Adrenal gland (tissue), 12 donors: ENCODE data around the gene CCR9. TPM values are rescaled to one million over a fixed set of nuclear protein-coding genes. Genes with fewer than 3 reads are reported as not detected.

Experiments
- DNase-seq, 7 donors: peaks; one replicate each; pipeline ENCODE4 v3.0.0-alpha.2; 2019 to 2020
- H3K27ac ChIP-seq, 5 donors: fragments of 200-600 bp; sonication (generic) in 4 of 5; 1 replicate in 3 of 5; 2 replicates in 2 of 5; pipeline versions ENCODE4 v1.5.1 to v1.8.0; 2016 to 2020; ENCODE audit warnings: mild to moderate bottlenecking in 1 of 5
- H3K27me3 ChIP-seq: fragments of 200-600 bp; 2 replicates; pipeline ENCODE4 v1.8.0; 2021
- H3K36me3 ChIP-seq, 2 donors: fragments of 200-600 bp; replicated peaks in 1 of 2; 1 replicate in 1 of 2; 2 replicates in 1 of 2; pipeline versions ENCODE4 v1.5.1 to v1.8.0; 2018 to 2022
- H3K4me1 ChIP-seq, 2 donors: fragments of 200-600 bp; replicated peaks in 1 of 2; 1 replicate in 1 of 2; 2 replicates in 1 of 2; pipeline versions ENCODE4 v1.5.1 to v1.8.0; 2018 to 2021
- H3K4me3 ChIP-seq, 4 donors: fragments of 200-600 bp; sonication (generic) in 3 of 4; one replicate each; pipeline ENCODE4 v1.5.1; 2016 to 2018
- H3K9me3 ChIP-seq, 3 donors: fragments of 200-600 bp; sonication (generic) in 1 of 3; replicated peaks in 1 of 3; 1 replicate in 2 of 3; 2 replicates in 1 of 3; pipeline versions ENCODE4 v1.5.1 to v1.8.0; 2016 to 2021
- CTCF ChIP-seq, 6 experiments: fragments of 450-650 bp in 4 of 6; fragments of 200-600 bp in 2 of 6; sonication (generic) in 1 of 6; IDR thresholded peaks; 1 replicate in 5 of 6; 2 replicates in 1 of 6; pipeline versions ENCODE4 v1.5.1 to v1.8.0; 2016 to 2021; ENCODE audit warnings: antibody characterized with exemption in 6 of 6, mild to moderate bottlenecking in 2 of 6, moderate library complexity in 1 of 6
- POLR2A ChIP-seq, 2 donors: fragments of 450-650 bp; IDR thresholded peaks; one replicate each; pipeline ENCODE4 v1.6.1; 2017; ENCODE audit warnings: antibody characterized with exemption in 2 of 2, mild to moderate bottlenecking in 2 of 2, moderate library complexity in 1 of 2
- WGBS, 4 donors: extraction: QIAGEN DNeasy Blood & Tissue Kit in 2 of 4; methylation state at CpG; one replicate each; pipeline versions ENCODE4 v1.1.5 to v1.1.7; 2013 to 2017; 5-methylcytosine and 5-hydroxymethylcytosine counted together
- intact Hi-C, 2 donors: fragments of 100-400 bp; cut with DNase I; formaldehyde crosslinking; loops; one replicate each; pipeline versions ENCODE4 v1.14.1 to v1.15.0; 2022 to 2023
- polyA plus RNA-seq, 3 donors: library from polyadenylated mRNA; stranded (reverse); fragments of 200-250 nt in 2 of 3; fragments of 350-450 nt in 1 of 3; fragmentation: Illumina TruSeq in 1 of 3; extraction: RNeasy Lipid Tissue Mini Kit (QIAGEN cat#74804) in 1 of 3; gene quantifications; one replicate each; pipeline ENCODE4 v1.2.3, GENCODE V29; 2013 to 2014
- total RNA-seq, 9 donors: library from RNA; depleted of rRNA in 4 of 9; stranded (reverse); fragments of >200 nt in 4 of 9; fragments of 120-200 nt in 1 of 9; fragmentation: NEBNext Ultra II Directional in 1 of 9; extraction: Animal tissue kit (Norgen Biotek cat#: 25700) in 1 of 9; gene quantifications; one replicate each; pipeline versions ENCODE4 v1.1.0 to v1.2.4, GENCODE V29; 2013 to 2023
- donor health status: healthy with polysubstance abuse.
- donor health status: Bipolar disorder and iron deficiency.
- donor health status: DM: yes; HTN: yes; CAD: no.
- donor health status: DM: no; HTN: no; CAD: no.
- donor health status: DM: no; HTN: no; CAD: no.
- donor health status: DM: yes; HTN: yes; CAD: no.

The CCR9 gene
- total and polyA plus RNA-seq, 12 donors, result 0.57 TPM; not detected in 11

GRCh38 chr3:45895686-45896468 is 9.5 kb downstream of the CCR9 start:
- intact Hi-C loops, result no loop called here
- no peaks in the 10 kb centered on the region for H3K36me3 ChIP-seq
- no peaks in the 10 kb centered on the region for H3K27me3 ChIP-seq
- H3K4me1 ChIP-seq, result no peaks in the 10 kb centered on the region
- DNase-seq, result no peak
- no peak for TF ChIP-seq POLR2A (IDR thresholded peaks at IDR 0.05)
- TF ChIP-seq CTCF (IDR thresholded peaks at IDR 0.05), result no peak
- H3K27ac ChIP-seq, result no peak overlapping the region
- 80 to 91% (median 87%) methylated on average over 5 of the region's 5 CpGs for WGBS, 4 donors
- no peaks in the 10 kb centered on the region for H3K9me3 ChIP-seq
- H3K4me3 ChIP-seq, result no peak overlapping the region

GRCh38 chr3:45896956-45897355 is 10.6 kb downstream of the CCR9 start:
- no peaks in the 10 kb centered on the region for H3K27me3 ChIP-seq
- no peak for TF ChIP-seq CTCF (IDR thresholded peaks at IDR 0.05)
- TF ChIP-seq POLR2A (IDR thresholded peaks at IDR 0.05), result no peak
- no peak overlapping the region for H3K27ac ChIP-seq
- no peaks in the 10 kb centered on the region for H3K36me3 ChIP-seq
- no peaks in the 10 kb centered on the region for H3K4me1 ChIP-seq
- 52 to 78% (median 70%) methylated on average over 1 to 3 of the region's 3 CpGs for WGBS, 4 donors
- no peak for DNase-seq
- no peaks in the 10 kb centered on the region for H3K9me3 ChIP-seq
- no peak overlapping the region for H3K4me3 ChIP-seq
- intact Hi-C loops, result no loop called here

GRCh38 chr3:45904931-45905330 is 18.6 kb downstream of the CCR9 start:
- Histone ChIP-seq H3K27ac (no peak overlapping the region), H3K27me3 (no peaks in the 10 kb centered on the region), H3K4me1 (no peaks in the 10 kb centered on the region), H3K9me3 (no peaks in the 10 kb centered on the region), H3K36me3 (no peaks in the 10 kb centered on the region), H3K4me3 (no peak overlapping the region)
- WGBS, 4 donors, result 82 to 90% (median 84%) methylated on average over 3 of the region's 3 CpGs
- no peak for DNase-seq
- TF ChIP-seq POLR2A (IDR thresholded peaks at IDR 0.05) (no peak), CTCF (IDR thresholded peaks at IDR 0.05) (no peak)
- intact Hi-C loops, result no loop called here

GRCh38 chr3:45905755-45906154 is 19.4 kb downstream of the CCR9 start:
- no peaks in the 10 kb centered on the region for H3K4me1 ChIP-seq
- TF ChIP-seq POLR2A (IDR thresholded peaks at IDR 0.05), result no peak
- no peak for TF ChIP-seq CTCF (IDR thresholded peaks at IDR 0.05)
- H3K27ac ChIP-seq, result no peak overlapping the region
- 80 to 88% (median 82%) methylated on average over 3 of the region's 3 CpGs for WGBS, 4 donors
- intact Hi-C loops, result no loop called here
- H3K9me3 ChIP-seq, result no peaks in the 10 kb centered on the region
- DNase-seq, result no peak
- H3K27me3 ChIP-seq, result no peaks in the 10 kb centered on the region
- H3K4me3 ChIP-seq, result no peak overlapping the region
- H3K36me3 ChIP-seq, result no peaks in the 10 kb centered on the region
